ENCODE results near the gene TSEN34. TPM values are rescaled to one million over a fixed set of nuclear protein-coding genes. Genes with fewer than 3 reads are reported as not detected.
"Not testable (repeated sequence)": the region's sequence is repeated elsewhere in the genome, so short reads cannot be mapped to it uniquely, and the experiment has no call there.

Gene TSEN34
- total and polyA plus RNA-seq, 12 donors = 21.5 to 201 (median 88.7) TPM

- WGBS, 4 donors = 35 to 45% (median 43%) methylated on average over 14 of the region's 14 CpGs
- peak overlapping the region in 1 of 5 donors; percentile 40 for H3K27ac ChIP-seq
- not testable (repeated sequence) for H3K4me3 ChIP-seq; H3K4me1 ChIP-seq (replicated peaks in 1 of 2); H3K27me3 ChIP-seq; H3K36me3 ChIP-seq (replicated peaks in 1 of 2); H3K9me3 ChIP-seq (replicated peaks in 1 of 3)
- DNase-seq = peak in 1 of 7 donors; percentile 48
- intact Hi-C loops (cut with DNase I) = loop anchor here in 1 of 2 donors (2.0 kb wide), 1 partner anchor 21 kb away; no protein-coding TSS in a partner anchor
Observed at GRCh38 chr19:54223277-54223936, 32.3 kb downstream of the TSEN34 start.

- not testable (repeated sequence) for H3K4me3 ChIP-seq; H3K4me1 ChIP-seq (replicated peaks in 1 of 2); H3K27me3 ChIP-seq; H3K27ac ChIP-seq; H3K36me3 ChIP-seq (replicated peaks in 1 of 2); H3K9me3 ChIP-seq (replicated peaks in 1 of 3)
- WGBS, 4 donors = 38 to 49% (median 47%) methylated on average over 5 of the region's 5 CpGs
- peak in 2 of 7 donors; percentile 4 to 35 for DNase-seq
- intact Hi-C loops (cut with DNase I) = loop anchor here in 1 of 2 donors (2.0 kb wide), 1 partner anchor 21 kb away; no protein-coding TSS in a partner anchor
Observed at GRCh38 chr19:54223937-54224281, 32.8 kb downstream of the TSEN34 start.

GRCh38 chr19:54224619-54225018 lies 33.5 kb downstream of the TSEN34 start:
- H3K9me3 ChIP-seq (replicated peaks in 1 of 3); H3K4me1 ChIP-seq (replicated peaks in 1 of 2); H3K4me3 ChIP-seq; intact Hi-C loops (cut with DNase I); H3K27me3 ChIP-seq; H3K36me3 ChIP-seq (replicated peaks in 1 of 2); H3K27ac ChIP-seq: not testable (repeated sequence)
- DNase-seq = peak in 3 of 7 donors; percentile 2 to 13 (median 3)
- 69 to 78% (median 74%) methylated on average over 9 to 10 of the region's 10 CpGs for WGBS, 4 donors

- Histone ChIP-seq H3K4me3 (no peak overlapping the region), H3K9me3 (replicated peaks in 1 of 3) (no peaks in the 10 kb centered on the region), H3K27ac (no peak overlapping the region), H3K36me3 (replicated peaks in 1 of 2) (no peaks in the 10 kb centered on the region), H3K27me3 (no peaks in the 10 kb centered on the region), H3K4me1 (replicated peaks in 1 of 2) (peaks cover 0 to 6% of the 10 kb centered on the region in 2 donors)
- peak in 2 of 7 donors; percentile 13 to 24 for DNase-seq
- TF ChIP-seq POLR2A (IDR thresholded peaks at IDR 0.05) (no peak), CTCF (IDR thresholded peaks at IDR 0.05) (no peak)
- WGBS, 4 donors = 82 to 87% (median 86%) methylated on average over 8 of the region's 8 CpGs
- intact Hi-C loops (cut with DNase I) = no loop called here
Observed at GRCh38 chr19:54229146-54229545, 38.0 kb downstream of the TSEN34 start.

- Histone ChIP-seq H3K27me3 (no peaks in the 10 kb centered on the region), H3K4me3 (no peak overlapping the region), H3K27ac (no peak overlapping the region), H3K4me1 (replicated peaks in 1 of 2) (peaks cover 0 to 6% of the 10 kb centered on the region in 2 donors), H3K36me3 (replicated peaks in 1 of 2) (no peaks in the 10 kb centered on the region), H3K9me3 (replicated peaks in 1 of 3) (no peaks in the 10 kb centered on the region)
- TF ChIP-seq POLR2A (IDR thresholded peaks at IDR 0.05) (no peak), CTCF (IDR thresholded peaks at IDR 0.05) (no peak)
- WGBS, 4 donors = 80 to 85% (median 83%) methylated on average over 7 of the region's 7 CpGs
- intact Hi-C loops (cut with DNase I) = loop anchor here (2.0 to 5.0 kb wide), 2 partner anchors 61 to 63 kb away; no protein-coding TSS in a partner anchor
- DNase-seq = peak in 2 of 7 donors; percentile 13 to 25
Observed at GRCh38 chr19:54230031-54230430, 38.9 kb downstream of the TSEN34 start.

Measured in adrenal gland (tissue), 12 donors.